Lower leg skin (tissue), 3 donors: ENCODE measurements around the gene HOXA13.

Source experiments
- CTCF ChIP-seq, 3 donors: fragments of 450-650 bp; IDR thresholded peaks; one replicate each; pipeline ENCODE4 v1.5.1; 2016; ENCODE audit warnings: antibody characterized with exemption in 3 of 3, mild to moderate bottlenecking in 3 of 3, moderate library complexity in 2 of 3
- POLR2A ChIP-seq, 2 donors: fragments of 450-650 bp; IDR thresholded peaks; one replicate each; pipeline ENCODE4 v1.6.1; 2016 to 2017; ENCODE audit warnings: antibody characterized with exemption in 2 of 2, mild to moderate bottlenecking in 1 of 2, moderate library complexity in 1 of 2

- TF ChIP-seq CTCF (IDR thresholded peaks at IDR 0.05) = no peak
- no peak for TF ChIP-seq POLR2A (IDR thresholded peaks at IDR 0.05)
Measured at GRCh38 chr7:27165996-27166530, 33.8 kb downstream of the HOXA13 start.
